ENCODE results near the gene MCL1.

GRCh38 chr1:150561254-150561973 lies 18.0 kb downstream of the MCL1 start:
- no peak; the same call in 1 of the 2 replicates for TF ChIP-seq CTCF (IDR thresholded peaks at IDR 0.05; ENCODE audit: low read depth, low read length)
- TF ChIP-seq EZH2phosphoT487 (IDR thresholded peaks at IDR 0.05; ENCODE audit: low read depth), result no peak
